GF-D8 (cell line): ENCODE data around the gene OR13C3.
"Not testable (repeated sequence)": the region's sequence is repeated elsewhere in the genome, so short reads cannot be mapped to it uniquely, and the experiment has no call there.

Source experiments
- DNase-seq: peaks from one replicate; lab custom pipeline; 2025; lab: John Stamatoyannopoulos, UW

The OR13C3 gene

GRCh38 chr9:104536756-104537155 lies at the start of gene OR13C3:
Gene OR13C3 (minus strand): TSS chr9:104536856. CDS start chr9:104536723, 133 bp downstream.
- no peak for DNase-seq

GRCh38 chr9:104580562-104580961 lies 43.9 kb upstream of the OR13C3 start:
- no peak for DNase-seq

GRCh38 chr9:104577263-104577662 lies 40.6 kb upstream of the OR13C3 start:
- no peak for DNase-seq

- no peak for DNase-seq
Observed at GRCh38 chr9:104575456-104575855, 38.8 kb upstream of the OR13C3 start.

- DNase-seq = no peak
Observed at GRCh38 chr9:104572612-104573011, 36.0 kb upstream of the OR13C3 start.

GRCh38 chr9:104568868-104569267 lies 32.2 kb upstream of the OR13C3 start, which contains the start of gene OR13C8:
Gene OR13C8 (plus strand): TSS chr9:104569168. CDS start chr9:104569168, 0 bp downstream.
- DNase-seq = no peak

GRCh38 chr9:104564358-104564757 lies 27.7 kb upstream of the OR13C3 start:
- DNase-seq = no peak

- no peak for DNase-seq
Observed at GRCh38 chr9:104556830-104557634, 20.4 kb upstream of the OR13C3 start.

- no peak for DNase-seq
Observed at GRCh38 chr9:104555521-104555920, 18.9 kb upstream of the OR13C3 start.

- DNase-seq = no peak
Observed at GRCh38 chr9:104553261-104553660, 16.6 kb upstream of the OR13C3 start.

- DNase-seq = no peak
Observed at GRCh38 chr9:104544644-104545043, 8.0 kb upstream of the OR13C3 start.

GRCh38 chr9:104539275-104539674 lies 2.6 kb upstream of the OR13C3 start:
- no peak for DNase-seq

GRCh38 chr9:104527109-104527508 lies 9.5 kb downstream of the OR13C3 start, which contains the start of gene OR13C4:
Gene OR13C4 (minus strand): TSS chr9:104527209. CDS start chr9:104527209, 0 bp downstream.
- no peak for DNase-seq

- DNase-seq = not testable (repeated sequence)
Observed at GRCh38 chr9:104520241-104520640, 16.4 kb downstream of the OR13C3 start.

GRCh38 chr9:104514901-104515300 lies 21.8 kb downstream of the OR13C3 start:
- no peak for DNase-seq

- no peak for DNase-seq
Observed at GRCh38 chr9:104506565-104506964, 30.1 kb downstream of the OR13C3 start.

GRCh38 chr9:104503963-104504362 lies 32.7 kb downstream of the OR13C3 start, which contains the start of gene OR13F1:
Gene OR13F1 (plus strand): TSS chr9:104504263. CDS start chr9:104504263, 0 bp downstream.
- no peak for DNase-seq

- no peak for DNase-seq
Observed at GRCh38 chr9:104503440-104503839, 33.2 kb downstream of the OR13C3 start.

GRCh38 chr9:104494808-104495207 lies 41.8 kb downstream of the OR13C3 start:
- no peak for DNase-seq
